Activated CD4-positive, CD25-positive, alpha-beta regulatory T cell treated with anti-CD3 and anti-CD28 coated beads, Interleukin-2, amount 50 U/mL, for 72 hours (primary cell): ENCODE data around the gene USF2.
"Not testable (repeated sequence)": the region's sequence is repeated elsewhere in the genome, so short reads cannot be mapped to it uniquely, and the experiment has no call there.

Experiments
- DNase-seq: peaks from one replicate; pipeline ENCODE4 v3.0.0; 2021

The USF2 gene

GRCh38 chr19:35286101-35286500, 17.3 kb downstream of the USF2 start:
- not testable (repeated sequence) for DNase-seq

- DNase-seq = no peak
Measured at GRCh38 chr19:35287713-35288112, 19.0 kb downstream of the USF2 start.

- DNase-seq = no peak
Measured at GRCh38 chr19:35288331-35288730, 19.6 kb downstream of the USF2 start.

DNA sequence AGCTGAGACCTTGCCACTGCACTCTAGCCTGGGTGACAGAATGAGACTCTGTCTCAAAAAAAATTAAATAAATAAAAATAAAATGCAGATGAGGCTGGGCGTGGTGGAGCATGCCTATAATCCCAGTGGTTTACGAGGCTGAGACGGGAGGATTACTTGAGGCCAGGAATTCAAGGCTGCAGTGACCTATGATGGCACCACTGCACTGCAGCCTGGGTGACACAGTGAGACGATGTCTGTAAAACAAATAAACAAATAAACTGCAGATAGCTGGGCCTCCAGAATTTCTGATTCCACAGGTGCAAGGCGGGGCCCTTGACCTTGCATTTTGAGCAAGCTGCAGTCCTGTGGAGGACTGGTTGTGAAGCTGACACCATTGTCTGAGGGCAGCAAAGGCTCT, 20.1 kb downstream of the USF2 start:
- DNase-seq = no peak

- no peak for DNase-seq
Measured at GRCh38 chr19:35290381-35291127, 21.8 kb downstream of the USF2 start.

- DNase-seq = no peak
Measured at GRCh38 chr19:35291259-35291658, 22.5 kb downstream of the USF2 start.

DNA sequence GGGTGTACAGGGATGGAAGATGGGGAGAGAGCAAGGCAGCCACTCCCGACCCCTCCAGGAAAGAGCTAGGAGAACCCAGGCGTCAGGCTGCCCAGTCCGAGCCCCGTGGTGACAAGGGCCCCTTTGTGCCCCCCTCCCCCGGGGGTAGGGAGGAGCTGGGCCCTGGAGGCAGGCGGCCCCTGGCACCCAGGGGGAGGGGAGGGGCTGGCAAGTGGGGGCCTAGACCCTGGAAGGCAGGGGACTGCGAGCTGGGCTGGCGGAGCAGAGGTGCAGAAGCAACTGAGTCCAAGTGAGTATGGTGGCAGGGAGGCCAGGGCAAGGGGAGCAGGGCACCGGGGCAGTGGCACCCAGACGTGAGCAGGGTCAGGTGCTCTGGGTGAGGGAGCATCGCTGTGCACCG, 23.2 kb downstream of the USF2 start, which contains the start of gene MAG:
TSS of gene MAG (plus strand) at position 246 of the 400 bp plus-strand sequence. CDS start 3,248 bp downstream, outside the sequence.
- no peak for DNase-seq

DNA sequence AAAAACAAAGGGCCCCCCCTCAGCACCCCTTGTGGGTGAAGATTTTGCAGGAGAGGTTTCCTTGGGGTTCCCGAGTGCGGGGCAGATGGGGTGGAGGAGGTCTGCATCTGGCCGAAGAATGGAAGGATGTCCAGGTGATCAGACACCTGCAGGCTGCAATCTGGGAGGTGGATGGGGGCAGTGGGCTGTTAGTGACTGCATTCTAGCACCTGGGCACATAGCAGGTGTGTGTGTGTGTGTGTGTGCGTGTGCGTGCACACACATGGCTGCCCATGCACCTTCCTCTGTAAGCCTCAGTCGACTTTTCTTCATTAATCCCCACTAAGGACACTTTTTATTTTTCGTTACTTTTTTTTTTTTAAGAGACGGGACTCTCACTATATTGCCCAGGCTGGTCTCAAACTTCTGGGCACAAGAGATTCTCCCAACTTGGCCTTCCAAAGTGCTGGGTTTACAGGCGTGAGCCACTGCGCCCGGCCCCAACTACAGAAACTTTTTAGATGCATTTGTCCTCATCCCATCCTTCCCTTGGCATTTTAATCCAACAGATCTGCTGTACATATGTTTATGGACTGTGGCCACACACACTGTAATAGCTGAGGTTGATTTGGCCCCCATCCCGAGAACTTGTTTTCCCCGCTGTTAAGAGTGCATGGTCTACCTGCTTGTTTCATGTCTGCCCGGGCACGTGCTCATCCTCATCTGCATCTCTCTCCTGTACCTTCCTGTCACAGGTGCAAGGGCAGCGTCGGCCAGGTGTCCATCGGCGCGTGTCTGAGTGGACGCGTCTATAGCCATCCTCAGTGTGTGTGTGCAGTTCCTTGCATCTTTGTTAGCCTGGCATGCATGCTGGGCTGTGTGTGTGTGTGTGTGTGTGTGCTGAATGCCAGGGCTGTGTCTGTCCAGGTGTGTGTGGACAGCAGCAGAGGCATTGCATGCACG, 23.9 kb downstream of the USF2 start:
- DNase-seq = no peak

DNA sequence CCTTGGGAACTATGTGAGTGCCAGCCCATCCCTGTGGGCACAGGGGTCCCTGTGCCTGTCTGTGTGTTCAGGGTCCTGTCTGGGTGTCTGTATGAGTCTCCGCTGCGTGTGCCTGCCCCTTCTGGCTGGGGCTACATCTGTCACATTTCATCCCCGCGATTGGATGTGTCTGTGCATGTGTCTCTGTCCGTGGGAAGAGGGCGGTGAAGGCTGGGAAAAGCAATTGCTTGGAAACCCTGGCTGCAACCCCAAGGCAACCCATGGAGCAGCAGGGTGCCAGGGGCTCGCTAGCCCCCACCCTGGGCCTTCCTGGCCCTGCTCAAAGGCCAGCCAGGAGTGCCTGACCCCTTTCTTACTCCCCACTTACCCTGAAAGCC, 24.6 kb downstream of the USF2 start:
- DNase-seq = no peak

- DNase-seq = no peak
Measured at GRCh38 chr19:35293808-35294207, 25.0 kb downstream of the USF2 start.

- no peak for DNase-seq
Measured at GRCh38 chr19:35294328-35294727, 25.6 kb downstream of the USF2 start.

GRCh38 chr19:35294859-35295791, 26.4 kb downstream of the USF2 start:
- no peak for DNase-seq

DNA sequence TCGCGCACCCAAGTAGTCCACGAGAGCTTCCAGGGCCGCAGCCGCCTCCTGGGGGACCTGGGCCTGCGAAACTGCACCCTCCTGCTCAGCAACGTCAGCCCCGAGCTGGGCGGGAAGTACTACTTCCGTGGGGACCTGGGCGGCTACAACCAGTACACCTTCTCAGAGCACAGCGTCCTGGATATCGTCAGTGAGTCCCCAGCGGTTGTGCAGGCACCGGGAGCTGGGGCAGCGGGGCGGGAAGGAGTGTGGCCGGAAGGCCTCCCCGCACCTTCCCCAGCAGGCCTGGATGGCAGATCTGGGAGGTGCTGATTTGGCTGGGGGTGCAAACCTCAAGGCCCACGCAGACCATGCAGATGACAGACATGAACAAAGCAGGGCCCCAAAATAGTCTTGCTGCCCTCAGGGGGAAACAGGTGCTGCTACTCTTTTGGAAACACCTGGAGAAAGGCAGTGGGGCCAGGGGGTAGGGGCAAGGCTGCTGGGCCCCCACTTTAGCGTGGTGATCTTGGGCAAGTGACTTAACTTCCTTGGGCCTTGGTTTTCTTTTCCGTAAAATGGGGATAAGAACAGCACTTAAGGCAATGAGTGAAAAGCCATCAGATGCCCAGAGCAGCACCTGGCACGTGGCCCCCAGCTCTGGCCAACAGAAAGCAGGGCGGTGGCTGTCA, 27.2 kb downstream of the USF2 start:
- peak; percentile 41 for DNase-seq

DNA sequence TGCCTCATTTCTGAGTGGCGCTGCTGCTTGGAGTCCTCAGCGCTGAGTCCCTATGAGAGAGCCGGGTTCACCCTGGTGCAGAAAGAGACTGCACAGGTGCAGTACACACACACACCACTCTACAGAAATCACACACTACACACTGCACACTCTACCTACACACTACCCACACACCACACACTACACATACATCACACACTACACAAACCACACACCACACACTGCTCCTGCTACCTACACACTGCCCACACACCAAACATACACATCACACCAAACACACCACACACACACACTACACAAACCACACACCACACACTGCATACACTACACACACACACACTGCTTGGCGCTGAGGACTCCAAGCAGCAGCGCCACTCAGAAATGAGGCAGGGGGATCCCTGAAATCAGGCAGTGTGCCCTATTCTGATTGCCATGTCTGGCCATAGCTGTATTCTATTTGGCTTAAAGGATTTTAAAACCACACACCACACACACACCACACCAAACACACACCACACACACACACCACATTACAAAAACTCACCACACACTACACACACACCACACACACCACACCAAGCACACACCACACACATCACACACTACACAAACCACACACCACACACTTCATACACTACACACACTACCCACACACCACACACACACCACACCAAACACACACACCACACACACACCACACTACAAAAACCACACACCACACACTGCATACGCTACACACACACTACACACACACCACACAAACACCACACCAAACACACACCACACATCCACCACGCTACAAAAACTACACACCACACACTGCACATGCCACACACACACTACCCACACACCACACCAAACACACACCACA, 28.1 kb downstream of the USF2 start:
- DNase-seq = no peak

DNA sequence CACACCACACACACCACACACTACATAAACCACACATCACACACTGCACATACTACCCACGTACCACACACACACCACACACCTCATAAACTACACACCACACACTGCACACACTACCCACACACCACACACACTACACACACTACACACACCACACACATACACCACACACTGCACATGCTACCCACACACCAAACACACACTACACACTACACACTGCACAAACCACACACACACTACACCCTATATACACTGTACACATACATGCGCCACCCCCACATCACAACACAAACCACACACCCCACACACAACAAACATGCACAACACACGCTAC, 28.7 kb downstream of the USF2 start:
- no peak for DNase-seq

DNA sequence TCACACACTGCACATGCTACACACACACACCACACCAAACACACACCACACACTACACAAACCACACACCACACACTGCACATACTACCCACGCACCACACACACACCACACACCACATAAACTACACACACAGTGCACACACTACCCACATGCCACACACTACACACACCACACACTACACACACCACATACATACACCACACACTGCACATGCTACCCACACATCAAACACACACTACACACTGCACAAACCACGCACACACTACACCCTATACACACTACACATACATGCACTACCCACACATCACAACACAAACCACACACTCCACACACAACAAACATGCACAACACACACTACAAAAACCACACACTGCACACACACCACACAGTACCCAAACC, 29.2 kb downstream of the USF2 start:
- DNase-seq = no peak

DNA sequence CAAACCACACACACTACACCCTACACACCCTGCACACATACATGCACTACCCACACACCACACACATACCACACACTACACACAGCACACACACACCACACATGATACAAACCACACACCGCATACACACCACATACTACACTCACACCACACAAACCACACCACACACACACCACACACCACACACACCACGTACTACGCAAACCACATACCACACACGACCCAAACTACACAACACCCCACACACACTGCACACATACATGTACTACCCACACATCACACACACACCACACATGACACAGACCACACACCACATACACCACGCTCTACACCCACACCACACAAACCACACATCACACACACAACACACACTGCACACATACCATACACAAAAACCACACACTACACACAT, 29.8 kb downstream of the USF2 start:
- no peak for DNase-seq

DNA sequence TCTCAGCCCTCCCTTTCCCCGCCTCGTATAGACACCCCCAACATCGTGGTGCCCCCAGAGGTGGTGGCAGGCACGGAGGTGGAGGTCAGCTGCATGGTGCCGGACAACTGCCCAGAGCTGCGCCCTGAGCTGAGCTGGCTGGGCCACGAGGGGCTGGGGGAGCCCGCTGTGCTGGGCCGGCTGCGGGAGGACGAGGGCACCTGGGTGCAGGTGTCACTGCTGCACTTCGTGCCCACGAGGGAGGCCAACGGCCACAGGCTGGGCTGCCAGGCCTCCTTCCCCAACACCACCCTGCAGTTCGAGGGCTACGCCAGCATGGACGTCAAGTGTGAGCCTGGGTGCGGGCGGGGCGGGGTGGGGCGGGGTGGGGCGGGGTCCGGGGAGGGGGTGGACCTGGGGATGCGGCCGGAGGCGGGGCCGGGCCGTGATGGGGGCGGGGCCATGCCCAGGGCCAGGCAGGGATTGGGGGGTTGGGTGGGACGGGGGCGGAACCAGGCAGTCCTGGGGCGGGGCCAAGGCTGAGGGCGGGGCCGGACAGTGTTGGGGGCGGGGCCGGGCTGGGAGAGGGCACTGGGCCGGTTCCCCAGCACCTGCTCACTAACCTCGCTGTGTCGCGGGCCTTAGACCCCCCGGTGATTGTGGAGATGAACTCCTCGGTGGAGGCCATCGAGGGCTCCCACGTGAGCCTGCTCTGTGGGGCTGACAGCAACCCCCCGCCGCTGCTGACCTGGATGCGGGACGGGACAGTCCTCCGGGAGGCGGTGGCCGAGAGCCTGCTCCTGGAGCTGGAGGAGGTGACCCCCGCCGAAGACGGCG, 31.0 kb downstream of the USF2 start:
- DNase-seq = no peak

- no peak for DNase-seq
Measured at GRCh38 chr19:35300339-35300649, 31.5 kb downstream of the USF2 start.

- DNase-seq = no peak
Measured at GRCh38 chr19:35301961-35302360, 33.2 kb downstream of the USF2 start.

DNA sequence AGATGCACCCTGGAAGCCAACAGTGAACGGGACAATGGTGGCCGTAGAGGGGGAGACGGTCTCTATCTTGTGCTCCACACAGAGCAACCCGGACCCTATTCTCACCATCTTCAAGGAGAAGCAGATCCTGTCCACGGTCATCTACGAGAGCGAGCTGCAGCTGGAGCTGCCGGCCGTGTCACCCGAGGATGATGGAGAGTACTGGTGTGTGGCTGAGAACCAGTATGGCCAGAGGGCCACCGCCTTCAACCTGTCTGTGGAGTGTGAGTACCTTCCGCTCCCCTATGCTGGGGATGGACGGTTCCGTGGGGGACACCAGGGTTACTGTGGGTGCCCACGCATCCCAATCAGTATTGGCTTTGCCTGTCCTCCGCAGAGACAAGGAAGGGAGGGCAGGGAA, 33.7 kb downstream of the USF2 start:
- no peak for DNase-seq
